ENCODE measurements around the gene GH1.

Gene GH1

DNA sequence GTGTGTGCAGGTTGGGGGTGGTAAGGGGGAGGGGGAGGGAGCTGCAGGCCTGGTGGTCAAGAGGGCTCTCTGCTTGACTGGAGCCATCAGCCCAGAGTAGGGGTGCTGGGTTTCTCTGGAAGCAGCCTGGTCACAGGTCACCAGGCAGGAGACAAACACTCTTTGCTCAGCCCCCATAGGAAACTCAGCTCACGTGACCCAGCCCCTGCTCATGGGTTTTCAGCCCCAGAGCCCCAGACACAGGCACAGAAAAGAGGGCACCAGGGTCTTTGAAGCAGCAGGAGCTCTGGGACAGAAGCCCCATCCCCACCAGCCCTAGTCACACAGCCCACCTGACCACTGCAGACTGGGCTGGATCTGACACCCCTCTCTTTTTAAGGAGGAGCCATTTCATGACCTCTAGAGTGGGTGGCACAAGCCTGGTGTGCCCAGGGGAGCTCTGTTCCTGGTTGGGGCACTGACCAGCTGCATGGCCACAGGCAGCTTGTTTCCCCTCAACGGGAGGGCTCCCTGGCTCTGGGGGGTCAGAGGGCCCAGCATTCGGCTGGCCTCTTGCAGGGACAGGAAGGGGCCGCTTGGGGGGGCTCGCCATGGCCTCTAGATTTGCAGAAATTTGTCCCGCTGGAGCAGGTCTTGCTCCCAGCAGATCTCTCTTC lies 27.3 kb upstream of the GH1 start:
- in situ Hi-C loops (cut with HindIII; ENCODE audit: low sequenced_read_pairs), result no loop called here

- in situ Hi-C loops (cut with HindIII; ENCODE audit: low sequenced_read_pairs), result no loop called here
Observed at GRCh38 chr17:63944736-63945499, 26.3 kb upstream of the GH1 start.

GRCh38 chr17:63943745-63944144 lies 25.1 kb upstream of the GH1 start:
- in situ Hi-C loops (cut with HindIII; ENCODE audit: low sequenced_read_pairs), result no loop called here

DNA sequence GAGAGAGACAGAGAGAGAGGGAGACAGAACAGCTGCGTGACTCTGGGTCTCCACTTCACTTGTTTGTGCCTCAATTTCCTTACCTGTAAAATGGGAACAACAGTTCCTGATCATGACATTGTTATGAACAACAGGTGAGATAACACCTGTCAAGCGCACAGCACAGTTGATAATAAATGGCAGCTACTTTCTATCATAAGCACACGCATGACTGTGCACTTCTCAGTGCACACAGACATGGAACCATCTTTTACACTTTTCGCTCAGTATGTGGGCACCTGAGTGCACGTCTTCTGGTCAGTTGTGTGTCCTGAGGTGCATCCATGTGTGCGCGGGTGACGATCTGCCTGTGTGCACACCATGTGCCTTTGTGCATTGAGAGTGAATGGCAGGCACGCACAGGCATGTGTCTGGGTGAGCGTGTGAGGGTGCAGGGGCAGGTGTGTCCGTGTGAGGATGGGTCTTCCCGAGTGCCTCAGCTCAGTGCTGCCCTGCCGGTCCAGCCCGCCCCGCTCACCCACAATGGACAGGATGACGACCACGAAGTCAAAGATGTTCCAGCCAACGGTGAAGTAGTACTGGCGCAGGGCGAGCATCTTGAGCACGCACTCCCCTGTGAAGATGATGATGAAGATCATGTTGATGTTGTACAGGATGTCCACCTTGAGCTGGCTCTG lies 23.8 kb upstream of the GH1 start:
- in situ Hi-C loops (cut with HindIII; ENCODE audit: low sequenced_read_pairs), result no loop called here

- in situ Hi-C loops (cut with HindIII; ENCODE audit: low sequenced_read_pairs), result no loop called here
Observed at GRCh38 chr17:63941751-63942150, 23.1 kb upstream of the GH1 start.

DNA sequence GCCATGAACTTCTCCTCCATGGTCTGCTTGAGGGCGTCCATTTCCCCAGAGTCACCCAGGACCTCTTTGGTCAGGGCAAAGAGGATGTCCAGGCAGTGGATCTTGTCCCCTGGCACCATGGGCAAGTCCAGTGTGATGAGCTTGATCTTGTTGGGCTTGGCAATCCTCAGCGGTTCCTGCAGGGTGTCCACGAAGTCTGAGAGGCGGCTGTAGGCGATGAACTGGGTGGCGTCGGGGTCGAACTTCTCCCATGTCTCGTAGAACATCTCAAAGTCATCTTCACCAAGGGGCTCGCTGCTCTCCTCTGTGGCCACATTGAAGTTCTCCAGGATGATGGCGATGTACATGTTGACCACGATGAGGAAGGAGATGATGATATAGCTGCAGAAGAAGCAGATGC lies 22.5 kb upstream of the GH1 start:
- in situ Hi-C loops (cut with HindIII; ENCODE audit: low sequenced_read_pairs), result no loop called here

DNA sequence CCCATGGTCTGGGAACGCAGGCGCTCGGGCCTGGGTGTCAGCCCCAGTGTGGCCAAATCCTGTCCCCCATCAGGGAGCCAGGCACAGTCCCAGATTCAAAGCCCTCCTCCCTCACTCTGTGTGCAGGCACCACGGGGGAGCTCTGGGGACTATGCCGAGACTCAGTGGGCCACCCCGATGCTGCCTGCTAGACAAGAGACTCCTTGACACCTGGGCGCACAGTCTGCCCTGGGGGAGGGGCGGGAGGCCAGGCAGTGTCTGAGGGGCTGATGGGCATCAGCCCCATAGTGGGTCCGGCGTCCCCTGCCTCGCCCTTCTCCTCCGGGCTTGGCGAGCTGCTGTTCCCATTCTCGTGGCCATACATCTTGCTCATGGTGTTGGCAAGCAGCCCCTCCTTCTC lies 21.9 kb upstream of the GH1 start:
- in situ Hi-C loops (cut with HindIII; ENCODE audit: low sequenced_read_pairs), result no loop called here

- in situ Hi-C loops (cut with HindIII; ENCODE audit: low sequenced_read_pairs), result no loop called here
Observed at GRCh38 chr17:63939884-63940283, 21.2 kb upstream of the GH1 start.

DNA sequence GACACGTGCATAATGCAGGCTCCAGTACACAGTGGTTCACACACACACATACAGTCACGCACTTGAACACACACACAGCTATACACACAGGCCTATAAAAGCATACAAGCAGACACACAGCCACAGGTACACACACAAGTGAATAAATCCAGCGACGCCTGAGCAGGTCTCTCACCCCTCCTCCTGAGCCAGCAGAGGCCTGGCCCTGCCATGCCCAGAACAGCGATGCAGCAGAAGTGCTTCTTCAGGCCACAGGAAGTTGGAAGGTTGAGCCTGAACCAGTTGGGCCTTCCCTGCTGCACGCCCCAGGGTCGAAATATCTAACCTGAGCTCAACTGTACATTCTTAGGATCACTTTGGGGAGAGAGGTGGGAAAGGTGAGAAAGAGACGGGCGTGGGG lies 20.8 kb upstream of the GH1 start:
- in situ Hi-C loops (cut with HindIII; ENCODE audit: low sequenced_read_pairs), result no loop called here

DNA sequence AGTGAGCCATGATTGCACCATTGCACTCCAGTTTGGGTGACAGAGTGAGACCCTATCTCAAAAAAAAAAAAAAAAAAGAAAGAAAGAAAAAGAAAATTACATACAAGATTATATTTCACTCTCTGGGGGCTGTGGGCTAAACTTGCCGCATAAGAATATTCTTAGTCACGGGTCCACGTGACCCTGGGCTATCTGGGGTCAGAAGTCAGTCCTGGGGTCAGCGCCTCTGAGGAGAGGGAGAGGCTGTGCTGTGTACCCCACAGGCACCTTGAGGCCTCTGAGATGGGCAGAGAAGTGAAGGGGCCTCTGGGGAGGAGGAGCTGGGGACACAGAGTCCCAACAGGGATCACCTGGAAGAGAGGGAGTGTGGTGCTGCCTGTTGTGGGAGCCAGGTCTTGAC lies 19.3 kb upstream of the GH1 start:
- in situ Hi-C loops (cut with HindIII; ENCODE audit: low sequenced_read_pairs), result no loop called here

DNA sequence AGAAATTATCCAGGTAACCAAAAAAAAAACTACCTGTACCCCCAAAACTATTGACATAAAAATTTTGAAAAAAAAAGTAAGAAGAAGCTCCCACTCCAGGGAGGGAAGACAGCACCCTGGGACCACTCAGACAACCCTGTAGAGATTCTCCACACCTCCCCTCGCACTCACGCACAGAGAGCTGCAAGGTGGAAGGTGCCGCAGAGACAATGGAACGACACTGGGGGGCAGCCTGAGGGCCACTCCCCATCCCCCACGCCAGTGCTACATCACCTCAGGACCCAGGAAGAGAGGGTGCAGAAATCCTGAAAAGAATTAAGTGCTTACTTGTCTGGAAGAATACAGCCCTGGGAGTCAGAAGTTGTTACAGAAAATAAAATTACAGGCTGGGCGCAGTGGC lies 18.7 kb upstream of the GH1 start:
- in situ Hi-C loops (cut with HindIII; ENCODE audit: low sequenced_read_pairs), result no loop called here

DNA sequence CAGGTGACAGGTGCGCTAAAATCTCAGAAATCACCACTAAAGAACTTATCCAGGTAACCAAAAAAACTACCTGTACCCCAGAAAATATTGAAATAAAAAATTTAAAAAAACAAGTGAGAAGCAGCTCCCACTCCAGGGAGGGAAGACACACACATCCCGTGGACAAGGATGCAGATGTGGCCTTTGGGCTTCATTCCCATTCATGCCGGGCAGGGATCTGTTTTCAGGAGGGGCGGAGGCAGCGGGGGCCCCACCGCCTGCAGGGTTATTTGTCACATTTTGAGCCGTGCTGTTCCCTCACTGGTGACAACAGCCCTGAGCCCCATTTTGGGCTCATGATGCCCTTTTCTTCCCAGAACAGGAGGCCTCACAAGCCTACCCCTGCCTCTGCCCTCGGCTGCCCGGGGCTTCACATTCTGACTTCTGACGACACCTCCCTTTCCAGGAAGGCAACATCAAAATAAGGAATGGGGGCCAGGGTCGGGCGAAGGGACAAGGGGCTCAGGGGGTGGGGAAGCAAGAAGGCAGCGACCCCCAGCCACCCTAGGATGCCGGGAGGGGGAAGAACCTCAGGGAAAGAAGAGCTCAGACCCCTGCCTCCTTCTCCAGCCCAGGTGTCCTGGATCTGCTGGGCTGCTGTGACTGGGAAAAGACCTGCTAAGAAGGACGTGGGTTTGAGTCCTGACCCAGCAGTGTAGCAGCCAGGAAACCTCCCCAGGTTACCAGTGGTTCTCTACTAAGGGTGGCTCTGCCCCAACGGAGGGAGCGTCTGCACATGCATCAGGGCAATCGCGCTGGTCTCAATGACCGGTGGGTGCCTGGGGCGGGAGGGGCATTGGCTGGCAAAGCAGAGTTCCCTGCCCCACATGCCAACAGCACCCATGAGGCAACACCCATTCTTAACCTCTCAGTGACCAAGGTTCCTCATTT lies 15.8 kb upstream of the GH1 start:
- in situ Hi-C loops (cut with HindIII; ENCODE audit: low sequenced_read_pairs), result no loop called here

- in situ Hi-C loops (cut with HindIII; ENCODE audit: low sequenced_read_pairs), result no loop called here
Observed at GRCh38 chr17:63933598-63933997, 15.0 kb upstream of the GH1 start.

DNA sequence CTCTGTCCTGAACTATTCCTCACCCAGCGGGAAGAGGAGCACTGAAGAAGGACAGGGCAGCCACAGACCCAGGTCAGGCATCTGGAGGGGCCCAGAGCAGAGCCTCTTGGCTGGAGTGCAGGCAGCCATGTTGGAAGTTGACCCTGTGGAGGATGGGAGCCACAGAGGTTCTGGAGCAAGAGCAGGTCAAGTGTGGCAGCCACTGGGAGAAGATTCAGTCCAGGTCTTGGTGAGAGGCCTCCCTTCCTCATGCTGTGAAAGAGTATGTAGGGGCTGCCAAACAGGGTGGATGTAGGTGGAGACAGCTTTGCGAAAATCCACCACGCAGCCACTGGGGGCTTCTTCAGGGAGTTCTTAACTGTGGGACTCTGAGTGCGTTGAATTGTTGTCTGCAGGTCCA lies 14.1 kb upstream of the GH1 start:
- in situ Hi-C loops (cut with HindIII; ENCODE audit: low sequenced_read_pairs), result no loop called here

GRCh38 chr17:63931981-63932561 lies 13.4 kb upstream of the GH1 start, which contains the start of gene CD79B:
Gene CD79B (minus strand): TSS chr17:63932331. CDS start chr17:63932261, 70 bp downstream.
- in situ Hi-C loops (cut with HindIII; ENCODE audit: low sequenced_read_pairs), result no loop called here

GRCh38 chr17:63930951-63931575 lies 12.4 kb upstream of the GH1 start:
- in situ Hi-C loops (cut with HindIII; ENCODE audit: low sequenced_read_pairs), result no loop called here

DNA sequence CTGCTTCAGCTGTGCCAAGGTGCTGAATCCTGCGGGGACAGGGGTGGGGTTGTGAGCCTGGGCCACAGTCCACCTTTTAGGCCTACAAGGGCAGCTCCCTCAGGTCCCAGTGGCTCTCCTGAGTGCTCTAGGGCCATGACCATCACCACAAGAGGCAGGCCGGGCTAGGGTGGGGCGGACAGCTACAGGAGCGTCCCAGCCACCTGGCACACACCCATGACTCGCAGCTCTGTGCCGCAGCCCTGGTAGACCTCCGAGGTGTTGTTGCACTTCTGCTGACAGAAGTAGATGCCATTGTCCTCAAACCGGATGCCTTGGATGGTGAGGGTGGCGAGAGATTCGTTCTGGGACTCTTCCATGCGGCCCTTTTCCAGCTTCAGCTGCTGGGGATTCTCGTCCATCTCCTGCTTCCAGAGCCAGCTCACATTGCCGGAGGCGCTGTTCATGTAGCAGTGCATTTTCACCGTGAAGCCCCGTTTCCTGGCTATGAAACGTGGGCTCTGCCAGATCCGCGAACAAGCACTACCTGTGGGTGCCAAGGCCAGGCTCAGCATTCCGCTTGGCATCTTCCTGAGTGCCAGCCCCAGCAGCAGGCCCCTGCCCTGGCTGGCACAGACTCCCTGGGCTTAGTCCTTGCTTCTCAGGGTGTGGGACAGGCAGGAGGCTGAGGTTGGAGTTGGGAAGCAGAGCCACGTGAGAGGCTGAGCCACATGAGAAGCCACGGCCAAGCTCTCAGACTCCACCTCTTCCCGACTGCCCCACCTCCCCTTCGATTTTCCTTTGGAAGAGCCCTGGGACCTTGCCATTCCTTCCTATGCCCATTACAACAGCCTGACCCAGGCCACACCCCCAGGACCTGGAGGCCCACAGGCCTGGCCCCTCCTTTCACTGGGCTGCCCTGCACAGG lies 11.5 kb upstream of the GH1 start:
- in situ Hi-C loops (cut with HindIII; ENCODE audit: low sequenced_read_pairs), result loop anchor here (5.0 kb wide), 3 partner anchors 62 to 147 kb away; no protein-coding TSS in a partner anchor

DNA sequence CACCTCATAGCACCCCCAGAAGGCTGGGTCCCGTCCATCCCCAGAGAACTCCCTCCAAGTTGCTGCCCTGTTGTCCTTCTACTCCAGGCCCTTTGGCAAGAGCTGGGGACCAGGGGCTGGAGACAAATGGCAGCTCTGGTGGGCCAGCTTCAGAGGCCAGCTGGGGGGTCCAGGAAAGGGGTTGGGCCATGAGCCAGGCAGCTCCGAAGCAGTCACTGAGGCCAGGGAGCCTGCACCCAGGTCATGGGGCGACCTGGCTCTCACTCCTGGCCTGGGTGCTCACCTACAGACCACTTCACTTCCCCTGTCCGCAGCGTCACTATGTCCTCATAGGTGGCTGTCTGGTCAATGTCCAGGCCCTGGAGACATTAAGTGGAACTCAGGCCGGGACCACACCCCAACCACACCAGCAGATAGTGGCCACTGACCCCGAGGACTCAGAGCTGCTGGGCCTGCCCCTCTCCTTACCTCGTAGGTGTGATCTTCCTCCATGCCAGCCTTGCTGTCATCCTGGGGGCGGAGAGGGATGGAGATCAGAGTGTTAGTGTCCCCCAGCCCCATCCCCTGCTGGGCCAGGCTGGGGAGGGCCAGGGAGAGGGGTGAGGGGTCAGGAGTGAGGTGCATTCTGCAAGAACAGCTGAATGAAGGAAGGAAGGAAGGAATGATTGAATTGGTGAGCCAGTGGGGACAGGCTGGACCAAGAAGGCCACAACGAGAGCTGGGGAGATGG lies 10.5 kb upstream of the GH1 start:
- in situ Hi-C loops (cut with HindIII; ENCODE audit: low sequenced_read_pairs), result loop anchor here (5.0 kb wide), 3 partner anchors 63 to 148 kb away; no protein-coding TSS in a partner anchor

Data from endothelial cell of hepatic sinusoid (primary cell).